GM21723 (cell line): ENCODE data around the gene LRRC53.

Source experiments
- ATAC-seq: cut with Tn5 transposase; IDR thresholded peaks from one replicate; pipeline ENCODE4 v1.9.1; 2021; ENCODE audit warnings: mild to moderate bottlenecking, moderate library complexity; ENCODE audit not compliant: unreplicated experiment

LRRC53 gene, protein sequence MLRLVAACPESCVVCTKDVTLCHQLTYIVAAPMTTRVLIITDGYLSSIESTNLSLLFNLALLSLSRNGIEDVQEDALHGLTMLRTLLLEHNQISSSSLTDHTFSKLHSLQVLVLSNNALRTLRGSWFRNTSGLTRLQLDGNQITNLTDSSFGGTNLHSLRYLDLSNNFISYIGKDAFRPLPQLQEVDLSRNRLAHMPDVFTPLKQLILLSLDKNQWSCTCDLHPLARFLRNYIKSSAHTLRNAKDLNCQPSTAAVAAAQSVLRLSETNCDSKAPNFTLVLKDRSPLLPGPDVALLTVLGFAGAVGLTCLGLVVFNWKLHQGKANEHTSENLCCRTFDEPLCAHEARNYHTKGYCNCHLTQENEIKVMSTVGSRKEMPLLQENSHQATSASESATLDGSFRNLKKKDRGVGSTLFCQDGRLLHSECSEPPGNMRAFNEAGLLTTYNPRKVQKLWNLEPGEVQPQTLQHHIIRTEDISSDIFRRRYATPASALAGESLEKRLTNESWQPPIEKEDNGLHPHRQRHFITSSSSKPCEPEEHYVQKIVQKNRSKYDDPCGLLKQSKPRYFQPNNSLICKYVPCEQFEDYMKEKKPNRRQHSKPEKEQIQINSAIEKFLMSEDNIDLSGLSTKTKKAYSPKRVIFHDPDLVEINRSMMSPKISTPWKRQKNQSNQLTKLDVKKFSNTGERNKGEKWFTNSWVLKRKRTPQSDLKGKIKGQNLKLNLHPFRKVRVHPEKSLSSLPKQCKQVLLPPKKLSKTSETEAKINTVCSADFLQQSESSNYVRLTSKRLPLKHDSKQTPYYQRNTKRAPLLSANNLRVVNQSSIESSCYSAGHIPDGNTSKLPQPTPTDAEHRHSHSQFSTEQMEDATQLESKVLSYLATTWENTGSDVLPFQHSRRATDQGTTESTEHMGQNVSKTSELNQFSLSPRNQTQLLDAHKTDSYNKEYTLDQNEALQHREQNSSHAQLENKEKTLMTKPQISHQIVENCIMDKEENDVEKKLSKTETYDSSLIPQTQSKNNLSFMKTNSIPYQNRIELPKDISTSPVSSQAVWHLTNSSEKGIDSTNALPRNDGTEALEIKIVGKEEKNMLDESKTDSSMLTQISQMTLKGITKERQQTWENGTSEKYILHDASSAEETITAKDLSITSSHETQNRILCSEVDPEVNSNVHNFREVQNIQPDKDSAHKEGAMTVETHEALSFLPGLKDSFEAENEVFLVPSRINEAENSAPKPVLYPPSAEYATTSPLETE

DNA sequence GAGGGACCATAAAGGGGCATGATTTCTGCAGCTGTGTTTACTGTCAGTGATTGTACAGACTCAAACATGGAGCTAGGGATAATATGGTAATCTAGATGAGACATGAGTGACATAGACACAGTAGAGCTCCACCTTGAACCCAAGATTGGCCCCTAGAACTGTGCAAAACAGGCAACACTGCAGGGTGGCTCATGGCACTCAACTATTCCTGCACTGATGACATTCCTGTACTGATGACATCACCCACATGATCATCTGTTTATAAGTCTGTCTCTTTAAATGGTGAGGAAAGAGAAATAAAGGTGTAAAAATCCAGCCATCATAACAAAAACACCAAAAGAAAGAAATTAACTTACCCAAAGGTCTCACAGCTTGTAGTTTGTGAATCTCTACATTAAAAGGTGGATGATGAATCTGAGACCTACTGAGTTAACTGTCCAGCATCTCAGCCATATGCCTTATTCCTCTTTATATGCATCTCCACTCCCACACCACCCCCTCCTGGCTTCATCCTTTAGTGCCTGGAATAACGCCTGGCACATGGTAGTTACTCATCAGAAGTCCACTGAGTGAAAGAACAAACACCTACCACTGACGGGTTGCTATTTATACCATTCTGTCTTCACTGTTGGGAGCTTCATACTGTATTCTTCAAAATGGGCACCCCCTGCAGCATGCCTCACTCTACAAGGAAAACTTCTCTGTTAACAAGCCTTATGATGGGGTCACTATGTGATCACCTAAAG, at the start of gene LRRC53:
LRRC53 (minus strand) TSS at position 442 of the 746 bp plus-strand sequence. CDS start 29,262 bp downstream, outside the sequence.
- no peak for ATAC-seq

DNA sequence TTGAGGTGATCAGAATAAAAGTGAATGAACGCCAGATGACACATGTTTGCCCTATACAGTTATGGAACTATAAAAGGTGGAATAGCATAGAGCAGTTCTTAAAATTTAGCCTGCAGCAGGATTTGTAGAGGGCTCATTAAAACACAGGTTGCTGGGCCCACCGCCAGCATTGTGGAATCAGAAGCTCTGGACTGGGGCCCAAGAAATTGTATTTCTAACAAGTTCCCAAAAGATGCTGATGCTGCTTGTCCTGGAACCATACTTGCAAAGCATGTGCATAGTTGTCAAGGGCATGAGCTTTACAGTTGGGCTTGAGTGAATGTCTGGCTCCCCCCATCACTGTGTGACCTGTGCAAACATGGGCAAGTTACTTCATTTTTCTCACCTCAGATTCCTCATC, 37.5 kb upstream of the LRRC53 start:
- no peak for ATAC-seq

DNA sequence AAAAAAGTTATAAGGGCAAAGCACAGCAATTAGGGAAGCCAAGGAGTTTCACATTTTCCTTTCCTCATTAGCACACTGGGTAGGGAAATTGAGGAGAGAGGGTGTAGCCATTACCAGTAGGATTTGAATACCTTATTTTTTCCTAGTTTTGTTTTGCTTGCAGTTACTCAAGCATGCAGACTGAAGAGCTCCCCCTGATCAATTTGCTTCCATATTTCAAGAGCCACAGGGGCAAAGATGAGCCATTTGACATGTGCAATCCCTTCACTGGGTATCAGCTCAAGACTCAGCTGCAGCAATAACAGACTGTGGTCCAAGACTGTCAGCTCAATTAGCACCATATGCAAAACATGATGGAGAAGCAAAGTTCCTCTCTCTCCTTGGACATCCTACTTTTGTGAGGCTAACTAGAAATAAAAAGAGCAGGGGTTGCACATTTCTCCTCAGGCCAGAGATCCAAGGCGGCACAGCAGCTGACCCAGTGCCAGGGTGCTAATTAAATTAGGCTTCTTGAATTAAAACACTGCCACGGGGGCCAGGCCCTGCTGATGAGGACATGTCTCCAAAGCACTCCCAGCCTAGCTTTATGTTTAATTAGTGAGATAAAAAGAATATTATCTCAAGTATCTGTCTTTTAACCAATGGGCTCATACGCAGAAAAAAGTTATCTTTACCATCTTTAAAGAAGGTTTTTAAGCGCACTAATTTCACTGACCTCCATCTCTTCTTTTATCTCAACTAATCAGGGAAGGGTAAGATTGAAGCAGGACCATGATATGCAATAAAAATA, 36.7 kb upstream of the LRRC53 start:
- no peak for ATAC-seq

DNA sequence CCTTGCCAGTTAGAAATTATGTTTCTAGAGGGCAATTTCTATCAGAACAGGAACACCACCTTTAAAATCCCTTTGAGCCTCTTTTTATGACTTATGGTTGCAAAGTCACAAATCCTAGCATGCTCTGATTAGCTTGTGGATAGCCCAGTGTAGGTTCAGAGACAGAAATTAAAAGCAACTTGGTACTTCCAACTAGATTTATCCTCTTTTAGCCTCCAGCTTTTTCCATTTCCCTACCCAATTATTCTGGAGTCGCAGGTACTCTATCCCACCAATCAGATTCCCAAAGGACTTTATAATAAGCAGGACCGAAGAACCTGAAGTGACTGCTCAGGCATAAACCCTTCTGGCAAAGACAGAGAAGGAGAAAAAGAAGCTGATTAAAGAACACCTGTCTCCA, 33.4 kb upstream of the LRRC53 start:
- no peak for ATAC-seq

DNA sequence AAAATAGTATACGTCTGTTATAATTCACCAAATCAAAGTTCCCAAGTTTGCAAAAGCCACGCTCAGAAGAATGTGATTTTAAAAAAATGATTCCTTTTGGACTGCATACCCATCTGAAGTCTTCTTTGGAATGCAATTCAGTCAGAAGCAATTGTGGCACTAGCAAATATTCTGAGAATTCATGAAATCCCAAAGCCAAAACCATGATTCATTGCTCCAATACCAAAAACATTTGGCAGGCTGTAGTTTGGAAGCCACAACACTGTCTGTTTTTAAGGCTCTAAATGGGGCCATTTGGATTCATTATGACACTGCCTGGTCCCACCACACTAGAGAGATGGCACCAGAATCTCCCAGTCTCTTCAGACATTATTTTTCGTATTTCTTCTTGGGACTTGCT, 21.8 kb upstream of the LRRC53 start:
- ATAC-seq = no peak

DNA sequence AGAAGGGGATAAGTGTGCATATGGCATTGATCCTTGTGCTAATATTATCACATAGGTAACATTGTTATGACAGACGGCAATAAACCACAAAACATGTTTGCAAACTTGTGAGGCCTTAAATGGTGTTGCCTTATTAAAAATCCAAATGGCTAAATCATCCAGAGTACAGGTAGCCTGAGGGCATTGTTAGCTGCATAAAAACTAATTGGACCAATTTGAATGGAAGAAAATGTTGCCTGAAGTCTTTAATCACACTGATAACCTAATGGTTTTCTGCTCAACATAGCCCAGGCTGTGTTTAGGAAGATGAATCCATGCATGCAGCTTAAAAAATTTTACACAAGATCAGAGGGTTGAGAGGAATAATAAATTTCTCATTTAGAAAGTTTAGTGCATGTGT, 19.4 kb upstream of the LRRC53 start:
- ATAC-seq = no peak

DNA sequence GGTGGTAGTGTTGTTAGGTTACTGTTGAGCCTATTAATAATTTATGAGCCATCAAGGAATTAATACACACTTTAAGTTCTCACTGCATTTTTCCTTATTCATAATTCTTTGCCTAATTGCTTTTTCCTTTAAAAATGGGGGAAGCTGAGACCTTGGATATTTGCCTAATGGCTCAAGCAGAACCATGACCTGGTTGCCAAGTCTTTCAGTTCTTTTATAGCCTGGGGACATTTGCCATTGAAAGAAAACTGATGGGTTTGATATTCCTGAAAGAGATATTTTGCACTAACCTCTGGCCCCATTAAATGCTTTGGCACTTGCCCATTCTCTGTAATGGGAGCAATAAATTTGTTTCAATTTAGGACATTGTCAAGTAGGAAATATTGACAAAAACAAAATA, 18.5 kb upstream of the LRRC53 start:
- ATAC-seq = no peak

DNA sequence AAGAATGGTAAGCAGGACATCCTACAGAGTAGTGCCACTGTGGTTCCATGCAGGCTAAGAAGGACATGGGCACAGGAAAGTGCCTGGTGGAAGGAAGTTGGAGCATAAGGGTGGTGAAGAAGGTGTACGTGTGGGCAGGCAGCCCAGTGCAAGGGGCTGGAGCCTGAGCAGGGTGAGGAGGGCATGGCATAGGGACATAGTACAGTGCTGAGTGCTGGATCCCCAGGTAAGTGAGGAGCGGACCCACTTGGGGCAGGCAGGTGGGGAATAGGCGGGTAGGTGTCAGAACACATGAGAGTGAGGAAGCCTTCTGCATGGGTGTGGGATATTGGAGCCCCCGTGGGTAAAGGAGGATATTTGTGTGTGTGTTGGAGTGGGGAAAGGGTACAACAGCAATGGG, 15.7 kb upstream of the LRRC53 start:
- ATAC-seq = no peak

DNA sequence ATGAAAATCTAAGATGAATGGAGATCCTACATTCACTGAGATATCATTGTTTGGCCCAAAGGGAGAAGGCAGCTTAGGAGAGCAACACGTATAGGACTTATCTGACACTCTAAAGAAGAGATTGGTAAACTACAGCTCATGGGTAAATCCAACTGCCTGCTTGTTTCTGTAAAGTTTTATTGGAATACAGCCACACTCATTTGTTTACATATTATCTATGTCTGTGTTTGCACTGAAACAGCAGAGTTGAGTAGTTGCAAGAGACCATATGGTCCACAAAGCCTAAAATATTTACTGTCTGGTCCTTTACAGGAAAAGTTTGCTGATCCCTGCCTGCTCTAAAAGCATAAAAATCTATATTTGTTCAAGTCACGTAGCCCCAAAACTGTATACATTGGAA, 14.3 kb upstream of the LRRC53 start:
- no peak for ATAC-seq

DNA sequence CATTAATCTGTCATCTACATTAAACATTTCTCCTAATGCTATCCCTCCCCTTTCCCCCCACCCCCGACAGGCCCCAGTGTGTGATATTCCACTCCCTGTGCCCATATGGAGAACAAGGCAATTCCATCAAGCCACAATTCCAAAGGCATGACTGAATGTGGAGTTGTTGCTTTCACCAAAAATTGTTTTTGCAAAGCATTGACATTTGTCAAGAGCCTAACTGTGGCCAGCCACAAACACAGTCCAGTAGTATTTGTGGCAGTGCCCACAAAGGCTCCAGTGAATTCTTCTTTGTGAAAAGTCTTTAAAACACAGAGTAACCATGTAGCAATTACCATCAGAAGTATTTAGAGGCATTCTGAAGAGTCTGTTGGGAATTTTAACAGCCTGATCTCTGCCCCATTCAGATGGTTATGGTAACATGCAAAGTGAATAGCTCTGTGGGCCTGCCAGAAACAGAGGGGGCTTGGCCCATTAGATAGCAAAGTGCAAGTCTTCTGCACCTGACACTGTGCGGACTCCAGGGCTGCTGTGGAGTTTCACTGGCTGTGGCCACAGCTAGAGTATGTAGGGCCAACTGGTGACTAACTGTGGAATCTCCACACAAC, 11.6 kb upstream of the LRRC53 start:
- ATAC-seq = no peak

DNA sequence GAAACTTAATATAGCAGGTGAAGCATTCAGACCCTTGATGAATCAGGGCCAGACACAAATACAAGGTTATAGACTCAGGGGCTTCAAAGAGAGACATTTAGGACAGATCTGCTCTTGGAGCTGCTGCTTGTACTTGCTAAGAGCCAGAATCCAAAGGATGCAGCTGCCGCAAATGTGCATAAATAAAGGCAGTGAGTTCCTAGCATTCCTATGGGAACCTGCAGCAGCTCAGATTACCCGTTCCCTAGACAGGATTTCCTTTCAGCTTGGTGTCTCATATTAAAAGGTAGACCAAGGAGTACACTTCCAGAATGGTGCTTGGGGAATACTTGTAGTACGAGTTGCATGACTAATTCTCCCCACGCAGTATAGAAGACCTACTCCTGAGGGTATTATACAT, 9.7 kb upstream of the LRRC53 start:
- no peak for ATAC-seq

DNA sequence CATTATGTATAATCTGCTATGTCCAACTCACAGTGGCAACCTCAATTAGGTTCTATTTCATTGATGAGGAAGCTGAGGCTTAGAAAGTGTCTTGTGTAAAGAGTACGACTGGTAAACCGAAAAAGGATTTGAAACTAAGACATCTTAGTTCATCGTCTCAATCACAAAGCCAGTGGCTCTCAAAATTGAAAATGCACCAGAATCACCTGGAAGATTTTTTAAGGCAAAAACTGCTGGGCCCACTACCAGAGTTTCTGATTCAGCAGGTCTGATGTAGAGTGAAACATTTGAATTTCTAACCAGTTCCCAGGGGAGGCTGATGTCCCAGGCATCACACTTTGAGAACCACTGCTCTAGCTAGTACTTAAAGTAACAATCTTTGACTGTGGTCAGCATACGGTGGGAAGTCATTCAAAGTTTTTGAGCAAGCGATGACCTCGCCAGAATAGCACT, 5.2 kb upstream of the LRRC53 start:
- ATAC-seq = peak; percentile 92

DNA sequence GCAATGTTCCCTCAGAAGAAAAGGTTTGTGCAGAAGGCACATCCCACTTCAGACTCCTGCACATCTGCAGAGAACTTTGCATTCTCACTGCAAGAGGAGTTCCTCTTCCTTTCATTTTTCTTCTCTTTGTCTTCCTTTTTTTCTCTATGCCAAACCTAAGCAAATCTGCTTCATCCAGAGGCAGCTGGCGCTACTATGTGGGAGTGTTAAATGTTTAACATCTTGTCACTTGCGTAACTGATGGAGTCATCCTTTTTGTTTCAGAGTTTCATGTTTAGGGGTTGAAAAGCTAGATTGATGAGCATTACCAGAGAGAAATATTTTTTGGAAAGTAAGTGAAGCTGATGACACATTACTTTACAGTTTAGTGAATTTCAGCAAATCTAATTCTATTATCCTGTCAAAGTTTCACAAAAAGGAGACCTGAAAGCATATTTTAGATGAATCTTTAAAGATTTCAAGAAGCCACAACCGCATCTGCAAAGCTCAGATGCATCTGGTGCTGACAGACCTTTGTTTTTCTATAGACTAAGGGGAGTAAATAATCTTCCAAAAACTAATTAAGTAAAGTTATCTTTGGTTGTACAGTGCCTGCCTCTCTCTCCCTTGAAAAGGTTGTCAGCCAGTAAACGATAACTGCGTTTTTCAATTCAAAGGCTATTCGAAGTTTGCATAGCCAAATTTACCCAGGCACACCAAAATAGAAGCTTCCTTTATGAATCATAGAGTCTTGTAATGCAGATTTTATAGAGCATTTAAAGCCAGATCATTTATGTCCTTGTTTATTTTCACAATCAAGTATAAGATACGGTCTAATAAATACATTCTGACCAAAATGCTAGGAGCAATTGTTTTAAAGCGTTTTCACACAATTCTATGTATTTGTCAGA, 1.2 kb upstream of the LRRC53 start:
- ATAC-seq = no peak

DNA sequence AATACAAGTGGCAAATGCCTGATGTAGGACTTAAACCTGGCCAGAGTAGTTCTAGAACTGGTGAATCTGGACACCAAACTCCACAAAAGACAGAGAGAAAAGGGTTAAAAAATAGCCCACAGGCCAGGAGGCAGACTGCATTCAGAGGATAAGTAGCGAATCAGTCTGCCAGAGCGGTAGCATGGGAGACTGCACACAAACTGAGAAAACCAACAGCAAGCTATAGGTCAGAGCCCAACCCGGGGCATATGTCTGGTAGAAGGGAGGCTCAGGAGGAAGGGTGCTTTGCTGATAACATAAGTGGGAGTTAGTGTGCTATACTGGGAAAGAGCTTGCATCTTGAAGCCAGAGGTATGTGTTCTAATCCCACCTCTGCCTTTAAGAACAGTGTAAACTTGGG, 4.0 kb downstream of the LRRC53 start:
- ATAC-seq = no peak

DNA sequence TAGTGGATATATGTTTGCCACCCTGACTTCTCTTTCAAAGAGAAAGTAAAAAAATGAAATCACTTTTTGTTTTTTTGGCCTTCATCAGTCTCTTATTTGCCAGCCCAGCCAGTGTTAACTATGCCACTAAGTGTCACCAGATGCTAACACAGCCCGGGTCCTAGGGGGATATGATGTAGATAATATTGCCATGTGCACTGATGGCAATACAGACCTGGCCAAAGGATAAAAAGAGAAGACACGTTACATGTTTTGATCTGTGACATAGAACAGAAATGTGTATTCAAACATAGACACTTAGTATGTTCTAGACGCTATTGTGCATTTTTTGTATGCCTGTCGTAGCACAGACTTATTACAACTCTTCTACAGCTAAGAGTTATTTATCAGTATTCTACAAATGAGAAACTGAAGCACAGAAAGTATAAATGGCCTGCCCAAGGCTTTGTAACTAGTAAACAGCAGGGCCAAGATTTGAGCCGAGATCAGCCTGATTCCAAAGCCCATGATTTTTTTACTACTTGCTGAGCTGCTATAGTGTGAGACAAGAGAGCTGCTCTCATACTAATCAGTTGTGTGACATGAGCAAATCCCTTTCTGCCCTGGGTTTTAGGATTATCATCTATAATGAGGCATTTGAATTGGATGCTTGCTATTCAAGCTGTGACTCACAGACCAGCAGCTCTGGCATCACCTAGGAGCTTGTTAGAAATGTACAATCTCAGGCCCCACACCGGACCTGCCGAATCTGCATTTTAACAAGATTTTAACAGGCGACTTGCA, 6.3 kb downstream of the LRRC53 start:
- ATAC-seq = no peak

DNA sequence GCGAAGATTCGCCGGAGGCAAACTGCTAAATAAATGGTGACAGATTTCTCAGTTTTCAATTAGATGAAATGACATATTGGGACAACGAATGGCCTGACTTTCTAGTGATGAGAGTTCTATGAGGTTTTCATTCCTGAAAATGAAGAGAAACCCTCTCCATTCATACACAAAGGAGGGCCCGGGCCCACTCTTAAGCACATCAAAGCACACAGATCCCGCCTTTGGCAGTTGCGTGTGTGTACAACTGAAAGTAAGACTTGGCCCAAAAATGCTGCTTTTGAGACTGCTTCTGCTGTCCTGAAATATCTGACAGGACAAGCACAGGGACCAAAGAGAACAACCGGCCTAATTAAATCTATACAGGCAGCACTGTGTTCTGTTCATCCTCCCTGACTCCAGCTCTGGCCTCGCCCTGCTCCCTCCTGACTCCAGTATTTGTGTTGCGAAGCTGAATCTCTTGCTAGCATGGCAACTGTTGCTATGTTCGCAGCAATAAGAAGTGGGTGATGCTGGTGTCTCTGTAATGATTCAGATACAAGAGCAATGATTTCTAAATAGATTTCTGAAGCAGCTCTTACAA, 7.4 kb downstream of the LRRC53 start:
- no peak for ATAC-seq
